Activated CD8-positive, alpha-beta memory T cell treated with anti-CD3 and anti-CD28 coated beads, Interleukin-2, amount 10 ng/mL, durations not matched to agents 7 days and 5 days (primary cell): ENCODE results near the gene ALPK3. TPM values are rescaled to one million over a fixed set of nuclear protein-coding genes. Genes with fewer than 3 reads are reported as not detected.

ENCODE experiments used
- ATAC-seq: fragments of 150-1000 bp; cut with Tn5 transposase; one replicate; pipeline ENCODE4 v1.10.0; 2021; ENCODE audit warnings: moderate library complexity
- CTCF ChIA-PET: fragments of 350-600 bp; sonication (Branson Sonifier 250); formaldehyde crosslinking; loops from one replicate; lab custom pipeline; 2021; ENCODE audit warnings: antibody characterized with exemption; lab: Charles Lee
- DNase-seq: peaks from one replicate; pipeline ENCODE4 v3.0.0-alpha.2; 2020
- H3K27ac Mint-ChIP-seq: one replicate; pipeline ENCODE4 v1.8.0; 2021; ENCODE audit warnings: mild to moderate bottlenecking, mixed read lengths
- H3K27me3 Mint-ChIP-seq: one replicate; pipeline ENCODE4 v1.8.0; 2021; ENCODE audit warnings: mixed read lengths
- H3K36me3 Mint-ChIP-seq: one replicate; pipeline ENCODE4 v1.8.0; 2021; ENCODE audit warnings: mild to moderate bottlenecking, mixed read lengths
- H3K4me1 Mint-ChIP-seq: one replicate; pipeline ENCODE4 v1.8.0; 2021; ENCODE audit warnings: mixed read lengths
- H3K4me3 Mint-ChIP-seq: one replicate; pipeline ENCODE4 v1.8.0; 2021; ENCODE audit warnings: mild to moderate bottlenecking, moderate library complexity, mixed read lengths
- H3K9me3 Mint-ChIP-seq: one replicate; pipeline ENCODE4 v1.8.0; 2022; ENCODE audit warnings: low read depth, mixed read lengths
- total RNA-seq, 2 experiments: library from RNA; stranded (reverse); gene quantifications; one replicate each; pipeline ENCODE4 v1.2.3, GENCODE V29; 2021

The ALPK3 gene
- total RNA-seq, 2 experiments from 2014 or later = 0.23 to 0.35 TPM

GRCh38 chr15:84805221-84805620 lies 11.9 kb upstream of the ALPK3 start:
- no peak for DNase-seq
- H3K27ac Mint-ChIP-seq = no peak overlapping the region
- H3K4me3 Mint-ChIP-seq = no peak overlapping the region

DNA sequence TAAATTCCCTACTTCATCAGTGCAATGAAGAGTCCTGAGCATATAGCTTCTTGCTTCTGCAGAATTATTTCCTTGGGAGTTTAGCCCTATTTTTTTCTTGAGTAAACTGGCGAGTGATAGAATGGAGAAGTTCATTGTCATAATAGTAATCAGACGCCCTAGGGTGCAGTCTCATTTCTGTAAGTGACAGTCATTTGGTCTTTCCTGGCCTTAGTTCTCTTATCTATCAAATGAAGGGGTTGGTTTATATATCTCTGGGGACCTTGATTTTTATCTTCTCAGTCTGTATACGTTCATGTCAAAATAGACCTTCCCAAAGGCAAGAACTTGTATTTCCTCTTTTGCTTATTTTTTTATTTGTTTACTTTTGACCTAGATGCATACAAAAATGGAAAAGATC lies 9.9 kb upstream of the ALPK3 start:
- Mint-ChIP-seq H3K4me1 (no peaks in the 10 kb centered on the region), H3K9me3 (no peaks in the 10 kb centered on the region), H3K36me3 (peaks cover 8% of the 10 kb centered on the region), H3K27me3 (no peaks in the 10 kb centered on the region), H3K4me3 (no peak overlapping the region), H3K27ac (no peak overlapping the region)
- no peak for DNase-seq
- CTCF ChIA-PET = interaction anchor here (1.3 kb wide), 1 partner anchor 11 kb away, joined by 4 read pairs; no protein-coding TSS in a partner anchor
- no peak for ATAC-seq

More at GRCh38 chr15:84805221-84805620, 11.9 kb upstream of the ALPK3 start:
- H3K4me1 Mint-ChIP-seq = no peaks in the 10 kb centered on the region
- H3K9me3 Mint-ChIP-seq = no peaks in the 10 kb centered on the region
- CTCF ChIA-PET = interaction anchor here (1.2 to 1.4 kb wide), 2 partner anchors 73 to 217 kb away, joined by 3 to 6 read pairs; no protein-coding TSS in a partner anchor
- H3K36me3 Mint-ChIP-seq = peaks cover 16% of the 10 kb centered on the region
- no peak for ATAC-seq
- no peaks in the 10 kb centered on the region for H3K27me3 Mint-ChIP-seq

GRCh38 chr15:84810073-84810840 lies 6.9 kb upstream of the ALPK3 start:
- Mint-ChIP-seq H3K4me3 (no peak overlapping the region), H3K27ac (no peak overlapping the region), H3K27me3 (no peaks in the 10 kb centered on the region), H3K9me3 (no peaks in the 10 kb centered on the region), H3K4me1 (no peaks in the 10 kb centered on the region), H3K36me3 (peaks cover 2% of the 10 kb centered on the region)
- DNase-seq (no peak), ATAC-seq (no peak)
- CTCF ChIA-PET = interaction anchor here (0.9 kb wide), 1 partner anchor 156 kb away, joined by 3 read pairs; the partner anchor contains the start of gene WDR73

DNA sequence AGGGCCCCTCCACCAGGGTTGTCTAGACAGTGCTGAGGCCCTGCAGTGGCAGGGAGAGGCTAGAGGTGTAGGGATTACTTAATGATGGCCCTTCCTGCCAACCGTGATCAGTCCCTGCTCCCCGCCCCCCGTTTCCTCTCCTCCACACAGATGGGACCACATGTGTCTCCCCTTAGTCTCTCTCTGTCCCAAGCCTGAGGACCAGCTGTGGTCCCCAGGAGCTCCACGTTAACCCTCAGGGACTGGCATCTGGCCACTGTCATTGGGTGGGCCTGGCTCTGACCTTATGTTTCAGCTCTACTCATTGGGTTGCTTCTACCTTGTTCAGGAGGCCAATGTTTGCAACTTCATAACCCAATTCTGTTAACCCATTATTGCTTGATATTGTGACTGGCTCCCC lies 6.0 kb upstream of the ALPK3 start:
- Mint-ChIP-seq H3K4me3 (no peak overlapping the region), H3K27me3 (peaks cover 4% of the 10 kb centered on the region), H3K4me1 (no peaks in the 10 kb centered on the region), H3K9me3 (no peaks in the 10 kb centered on the region), H3K27ac (no peak overlapping the region), H3K36me3 (peaks cover 2% of the 10 kb centered on the region)
- ATAC-seq = no peak
- CTCF ChIA-PET = no interaction called here
- DNase-seq = no peak

DNA sequence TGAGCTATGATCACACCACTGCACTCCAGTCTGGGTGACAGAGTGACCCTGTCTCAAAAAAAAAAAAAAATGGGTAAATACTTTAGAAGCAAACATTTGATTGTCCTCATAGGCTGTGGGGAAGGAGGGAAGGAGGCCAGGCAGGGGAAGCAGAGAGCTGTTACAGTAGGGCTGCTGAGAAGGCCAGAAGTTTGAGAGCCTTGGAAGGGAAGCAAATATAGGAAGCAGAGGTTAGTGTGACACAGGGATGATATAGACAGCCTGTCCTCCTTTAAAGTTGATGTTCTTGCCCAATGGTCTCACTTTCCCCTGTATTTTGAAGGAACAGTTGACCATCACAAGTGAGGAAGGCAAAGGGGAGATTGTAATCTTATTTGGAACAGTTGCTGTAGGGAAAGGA lies 5.3 kb upstream of the ALPK3 start:
- CTCF ChIA-PET = no interaction called here
- Mint-ChIP-seq H3K27me3 (peaks cover 8% of the 10 kb centered on the region), H3K27ac (no peak overlapping the region), H3K4me1 (peaks cover 2% of the 10 kb centered on the region), H3K9me3 (no peaks in the 10 kb centered on the region), H3K4me3 (no peak overlapping the region), H3K36me3 (no peaks in the 10 kb centered on the region)
- DNase-seq = no peak
- ATAC-seq = no peak

GRCh38 chr15:84812842-84813241 lies 4.3 kb upstream of the ALPK3 start:
- no peak for DNase-seq
- Mint-ChIP-seq H3K27ac (no peak overlapping the region), H3K27me3 (peaks cover 8% of the 10 kb centered on the region), H3K36me3 (no peaks in the 10 kb centered on the region), H3K4me3 (no peak overlapping the region), H3K4me1 (peaks cover 2% of the 10 kb centered on the region), H3K9me3 (no peaks in the 10 kb centered on the region)
- no peak for ATAC-seq
- CTCF ChIA-PET = interaction anchor here (1.0 kb wide), 1 partner anchor 159 kb away, joined by 3 read pairs; the partner anchor contains the start of gene WDR73

DNA sequence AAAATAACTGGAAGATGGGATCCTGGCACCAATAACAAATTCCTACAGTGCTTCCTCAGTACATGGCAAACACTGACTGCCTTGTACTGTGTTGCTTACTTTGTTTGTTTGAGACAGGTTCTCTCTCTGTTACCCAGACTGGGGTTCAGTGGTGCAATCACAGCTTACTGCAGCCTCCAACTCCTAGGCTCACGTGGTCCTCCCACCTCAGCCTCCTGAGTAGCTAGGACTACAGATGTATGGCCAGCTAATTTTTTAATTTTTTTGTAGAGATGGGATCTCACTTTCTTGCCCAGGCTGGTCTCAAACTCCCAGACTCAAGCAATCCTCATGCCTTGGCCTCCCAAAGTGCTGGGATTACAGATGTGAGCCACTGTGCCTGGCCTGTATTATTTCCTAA lies 3.7 kb upstream of the ALPK3 start:
- CTCF ChIA-PET = interaction anchor here (1.0 kb wide), 1 partner anchor 159 kb away, joined by 3 read pairs; the partner anchor contains the start of gene WDR73
- H3K4me1 Mint-ChIP-seq = peaks cover 6% of the 10 kb centered on the region
- no peak overlapping the region for H3K27ac Mint-ChIP-seq

GRCh38 chr15:84813931-84814330 lies 3.2 kb upstream of the ALPK3 start:
- H3K9me3 Mint-ChIP-seq = no peaks in the 10 kb centered on the region

More for the DNA sequence above, 3.7 kb upstream of the ALPK3 start:
- ATAC-seq (no peak), DNase-seq (no peak)
- Mint-ChIP-seq H3K27me3 (peaks cover 12% of the 10 kb centered on the region), H3K36me3 (no peaks in the 10 kb centered on the region), H3K9me3 (no peaks in the 10 kb centered on the region), H3K4me3 (no peak overlapping the region)

GRCh38 chr15:84814916-84815315 lies 2.2 kb upstream of the ALPK3 start:
- DNase-seq (no peak), ATAC-seq (no peak)
- no peak overlapping the region for H3K27ac Mint-ChIP-seq
- no peak overlapping the region for H3K4me3 Mint-ChIP-seq
- CTCF ChIA-PET = no interaction called here
- H3K36me3 Mint-ChIP-seq = no peaks in the 10 kb centered on the region
- peaks cover 12% of the 10 kb centered on the region for H3K27me3 Mint-ChIP-seq
- H3K4me1 Mint-ChIP-seq = peaks cover 6% of the 10 kb centered on the region
- no peaks in the 10 kb centered on the region for H3K9me3 Mint-ChIP-seq

More at GRCh38 chr15:84813931-84814330, 3.2 kb upstream of the ALPK3 start:
- Mint-ChIP-seq H3K27ac (no peak overlapping the region), H3K4me1 (peaks cover 6% of the 10 kb centered on the region), H3K4me3 (no peak overlapping the region), H3K27me3 (peaks cover 12% of the 10 kb centered on the region), H3K36me3 (no peaks in the 10 kb centered on the region)
- CTCF ChIA-PET = no interaction called here
- ATAC-seq (no peak), DNase-seq (no peak)

- no peak for DNase-seq
- H3K9me3 Mint-ChIP-seq = no peaks in the 10 kb centered on the region
- no peaks in the 10 kb centered on the region for H3K36me3 Mint-ChIP-seq
- no peak overlapping the region for H3K4me3 Mint-ChIP-seq
- peaks cover 6% of the 10 kb centered on the region for H3K4me1 Mint-ChIP-seq
- ATAC-seq = no peak
- no peak overlapping the region for H3K27ac Mint-ChIP-seq
- peaks cover 12% of the 10 kb centered on the region for H3K27me3 Mint-ChIP-seq
- CTCF ChIA-PET = interaction anchor here (0.7 to 1.1 kb wide), 4 partner anchors 10 to 219 kb away, joined by 3 to 4 read pairs (median 3); no protein-coding TSS in a partner anchor
These were observed 418 bp downstream of the ALPK3 start for GRCh38 chr15:84817466-84818081.

GRCh38 chr15:84818261-84819131 lies 1.3 kb downstream of the ALPK3 start:
- CTCF ChIA-PET = interaction anchor here (0.7 to 1.1 kb wide), 4 partner anchors 11 to 220 kb away, joined by 3 to 4 read pairs (median 3); no protein-coding TSS in a partner anchor

GRCh38 chr15:84819291-84819768 lies 2.2 kb downstream of the ALPK3 start:
- CTCF ChIA-PET = no interaction called here

More at GRCh38 chr15:84818261-84819131, 1.3 kb downstream of the ALPK3 start:
- Mint-ChIP-seq H3K4me3 (no peak overlapping the region), H3K36me3 (no peaks in the 10 kb centered on the region), H3K9me3 (no peaks in the 10 kb centered on the region), H3K27ac (no peak overlapping the region), H3K4me1 (peaks cover 6% of the 10 kb centered on the region), H3K27me3 (peaks cover 12% of the 10 kb centered on the region)
- DNase-seq (no peak), ATAC-seq (no peak)

More at GRCh38 chr15:84819291-84819768, 2.2 kb downstream of the ALPK3 start:
- H3K27me3 Mint-ChIP-seq = peaks cover 12% of the 10 kb centered on the region
- H3K9me3 Mint-ChIP-seq = no peaks in the 10 kb centered on the region
- peaks cover 6% of the 10 kb centered on the region for H3K4me1 Mint-ChIP-seq
- no peak for DNase-seq
- no peaks in the 10 kb centered on the region for H3K36me3 Mint-ChIP-seq
- ATAC-seq = no peak
- H3K4me3 Mint-ChIP-seq = no peak overlapping the region
- H3K27ac Mint-ChIP-seq = no peak overlapping the region
